SHP77 treated with DMSO at 0.1 percent for 48 hours (cell line): ENCODE results near the gene C1orf210.

Experiments used
- DNase-seq: peaks from one replicate; lab custom pipeline; 2025; lab: John Stamatoyannopoulos, UW

The C1orf210 gene

GRCh38 chr1:43293896-43294760 is 8.7 kb upstream of the C1orf210 start:
- no peak for DNase-seq

- DNase-seq = no peak
Measured at GRCh38 chr1:43293176-43293575, 7.8 kb upstream of the C1orf210 start.

- no peak for DNase-seq
Measured at GRCh38 chr1:43292679-43293078, 7.3 kb upstream of the C1orf210 start.

GRCh38 chr1:43292216-43292615 is 6.8 kb upstream of the C1orf210 start:
- DNase-seq = no peak

- DNase-seq = no peak
Measured at GRCh38 chr1:43288785-43289706, 3.7 kb upstream of the C1orf210 start.

GRCh38 chr1:43288058-43288784 is 2.8 kb upstream of the C1orf210 start:
- DNase-seq = no peak

- DNase-seq = no peak
Measured at GRCh38 chr1:43286533-43286932, 1.2 kb upstream of the C1orf210 start.

- no peak for DNase-seq
Measured at GRCh38 chr1:43286115-43286514, 734 bp upstream of the C1orf210 start.

- no peak for DNase-seq
Measured at GRCh38 chr1:43284546-43285110, 753 bp downstream of the C1orf210 start.

GRCh38 chr1:43284065-43284464 is 1.3 kb downstream of the C1orf210 start:
- no peak for DNase-seq

- no peak for DNase-seq
Measured at GRCh38 chr1:43282220-43283195, 2.9 kb downstream of the C1orf210 start.

GRCh38 chr1:43280692-43281091 is 4.7 kb downstream of the C1orf210 start:
- no peak for DNase-seq

- no peak for DNase-seq
Measured at GRCh38 chr1:43279666-43280065, 5.7 kb downstream of the C1orf210 start.

GRCh38 chr1:43279161-43279560 is 6.2 kb downstream of the C1orf210 start:
- no peak for DNase-seq

GRCh38 chr1:43277116-43277876 is 8.1 kb downstream of the C1orf210 start:
- no peak for DNase-seq

- no peak for DNase-seq
Measured at GRCh38 chr1:43276673-43277072, 8.7 kb downstream of the C1orf210 start.

GRCh38 chr1:43275826-43276620 is 9.4 kb downstream of the C1orf210 start:
- DNase-seq = no peak

- no peak for DNase-seq
Measured at GRCh38 chr1:43274804-43275180, 10.6 kb downstream of the C1orf210 start.
